GM21367 (cell line): ENCODE measurements around the gene PI4K2B.
"Not testable (repeated sequence)": the region's sequence is repeated elsewhere in the genome, so short reads cannot be mapped to it uniquely, and the experiment has no call there.

ENCODE experiments used
- ATAC-seq: cut with Tn5 transposase; IDR thresholded peaks from one replicate; pipeline ENCODE4 v1.9.1; 2021; ENCODE audit not compliant: unreplicated experiment

Gene PI4K2B

GRCh38 chr4:25240754-25241210 is 6.9 kb downstream of the PI4K2B start:
- ATAC-seq: peak; percentile 55

GRCh38 chr4:25242195-25242594 is 8.4 kb downstream of the PI4K2B start:
- not testable (repeated sequence) for ATAC-seq

DNA sequence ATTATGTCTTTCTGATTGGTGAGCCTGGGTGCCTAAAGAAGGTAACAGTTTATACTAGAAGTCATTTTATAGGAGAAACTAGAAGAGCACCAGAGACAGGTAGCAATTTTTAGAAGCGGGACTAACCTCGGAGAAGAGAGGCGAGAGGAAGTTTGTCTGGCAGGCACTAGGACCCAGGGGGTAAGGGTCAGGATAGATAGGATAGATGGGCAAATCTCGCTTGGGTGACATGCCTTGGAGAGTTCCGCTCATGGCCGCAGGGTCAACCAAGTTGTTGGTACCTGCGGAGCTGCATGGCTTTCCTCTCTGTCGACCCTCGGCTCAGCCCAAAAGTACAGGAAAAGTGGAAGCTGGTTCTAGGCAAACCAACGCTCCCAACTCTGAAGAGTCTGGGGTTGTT is 11.3 kb downstream of the PI4K2B start:
- no peak for ATAC-seq

DNA sequence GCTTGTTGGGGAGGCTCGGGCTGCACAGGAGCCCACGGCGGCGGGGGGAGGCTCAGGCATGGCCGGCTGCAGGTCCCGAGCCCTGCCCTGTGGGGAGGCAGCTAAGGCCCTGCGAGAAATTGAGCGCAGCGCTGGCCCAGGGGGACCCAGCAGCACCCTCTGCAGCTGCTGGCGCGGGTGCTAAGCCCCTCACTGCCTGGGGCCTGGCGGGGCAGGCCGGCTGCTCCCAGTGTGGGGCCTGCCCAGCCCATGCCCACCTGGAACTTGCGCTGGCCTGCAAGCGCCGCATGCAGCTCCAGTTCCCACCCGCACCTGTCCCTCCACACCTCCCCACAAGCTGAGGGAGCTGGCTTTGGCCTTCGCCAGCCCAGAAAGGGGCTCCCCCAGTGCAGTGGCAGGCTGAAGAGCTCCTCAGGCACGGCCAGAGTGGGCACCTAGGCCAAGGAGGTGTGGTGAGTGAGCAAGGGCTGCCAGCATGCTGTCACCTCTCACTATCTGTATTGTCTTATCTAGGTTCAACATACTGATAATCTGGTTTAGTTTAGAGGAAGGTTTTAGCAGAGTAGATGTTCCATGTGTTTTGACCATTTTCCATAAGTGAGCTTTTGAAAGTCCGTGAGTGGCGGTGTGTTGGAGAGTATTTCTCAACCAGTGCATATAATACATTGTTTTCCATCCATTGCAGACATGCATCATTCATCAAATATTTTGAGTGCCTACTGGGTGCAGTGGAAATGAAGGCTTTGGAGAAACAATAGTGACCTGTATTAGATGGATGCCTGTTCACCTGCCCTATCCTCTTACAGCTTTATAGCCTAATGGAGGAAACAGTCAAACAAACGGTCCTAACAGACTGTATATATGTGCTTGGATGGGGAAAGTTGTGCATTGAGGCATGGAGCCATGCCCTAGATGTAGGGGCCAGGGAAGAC is 13.1 kb downstream of the PI4K2B start:
- no peak for ATAC-seq

- ATAC-seq: not testable (repeated sequence)
Measured at GRCh38 chr4:25248875-25249274, 15.0 kb downstream of the PI4K2B start.

GRCh38 chr4:25249494-25249893 is 15.7 kb downstream of the PI4K2B start:
- not testable (repeated sequence) for ATAC-seq

DNA sequence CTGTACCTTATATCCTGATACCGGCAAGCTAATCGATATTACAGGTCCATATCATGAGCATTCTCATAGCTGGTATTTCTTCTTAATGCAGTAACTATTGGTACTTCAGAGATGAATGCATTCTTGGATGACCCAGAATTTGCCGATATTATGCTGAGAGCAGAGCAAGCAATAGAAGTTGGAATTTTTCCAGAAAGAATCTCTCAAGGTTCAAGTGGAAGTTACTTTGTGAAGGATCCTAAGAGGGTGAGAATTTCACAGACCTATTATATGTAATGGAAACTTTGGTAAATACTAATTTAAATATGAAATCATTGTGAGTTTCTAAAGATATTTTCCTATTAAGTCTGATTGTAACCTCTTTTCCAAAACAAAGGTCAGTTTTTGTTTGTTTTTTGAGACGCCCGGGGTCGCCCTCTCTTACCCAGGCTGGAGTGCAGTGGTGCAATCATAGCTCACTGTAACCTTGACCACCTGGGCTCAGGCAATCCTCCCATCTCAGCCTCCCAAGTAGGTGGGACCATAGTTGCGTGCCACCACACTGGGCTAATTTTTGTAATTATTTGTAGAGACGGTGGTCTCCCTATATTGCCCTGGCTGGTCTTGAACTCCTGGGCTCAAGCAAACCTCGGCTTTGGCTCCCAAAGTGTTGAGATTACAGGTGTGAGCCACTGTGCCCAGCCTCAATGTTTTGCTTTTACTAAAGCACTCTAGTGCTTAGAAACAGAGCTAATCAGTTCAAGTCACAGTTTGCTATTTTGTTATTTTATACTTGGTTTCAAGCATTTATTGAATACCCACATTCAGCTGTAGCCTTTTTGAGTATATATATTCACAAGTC is 18.6 kb downstream of the PI4K2B start:
- ATAC-seq: no peak

GRCh38 chr4:25253071-25253445 is 19.2 kb downstream of the PI4K2B start:
- no peak for ATAC-seq

DNA sequence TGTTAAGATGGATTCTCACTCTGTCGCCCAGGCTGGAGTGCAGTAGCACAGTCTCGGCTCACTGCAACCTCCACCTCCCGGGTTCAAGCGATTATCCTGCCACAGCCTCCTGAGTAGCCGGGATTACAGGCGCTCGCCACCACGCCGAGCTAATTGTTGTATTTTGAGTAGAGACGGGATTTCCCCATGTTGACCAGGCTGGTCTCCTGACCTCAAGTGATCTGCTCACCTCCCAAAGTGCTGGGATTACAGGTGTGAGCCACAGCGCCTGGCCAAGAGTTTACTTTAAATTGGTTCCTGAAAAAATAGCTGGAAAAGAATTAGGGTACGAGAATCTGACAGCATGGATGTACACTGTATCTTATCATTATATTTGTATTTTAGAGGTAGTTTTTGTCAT is 20.0 kb downstream of the PI4K2B start:
- not testable (repeated sequence) for ATAC-seq

- no peak for ATAC-seq
Measured at GRCh38 chr4:25258980-25259578, 25.2 kb downstream of the PI4K2B start.

DNA sequence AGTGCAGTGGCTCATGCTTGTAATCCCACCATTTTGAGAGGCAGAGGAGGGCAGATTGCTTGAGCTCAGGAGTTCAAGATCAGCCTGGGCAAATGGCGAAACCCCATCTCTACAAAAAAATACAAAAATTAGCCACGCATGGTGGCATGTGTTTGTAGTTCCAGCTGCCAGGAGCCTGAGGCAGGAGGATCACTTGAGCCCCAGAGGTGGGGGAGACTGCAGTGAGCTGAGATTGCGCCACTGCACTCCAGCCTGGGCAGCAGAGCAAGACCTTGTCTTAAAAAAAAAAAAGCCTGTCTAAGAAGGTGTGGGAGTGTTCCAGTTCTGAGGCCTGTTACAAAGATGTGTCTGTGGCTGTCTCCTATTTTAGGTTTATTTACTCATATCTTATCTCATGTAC is 38.0 kb downstream of the PI4K2B start:
- ATAC-seq: no peak

DNA sequence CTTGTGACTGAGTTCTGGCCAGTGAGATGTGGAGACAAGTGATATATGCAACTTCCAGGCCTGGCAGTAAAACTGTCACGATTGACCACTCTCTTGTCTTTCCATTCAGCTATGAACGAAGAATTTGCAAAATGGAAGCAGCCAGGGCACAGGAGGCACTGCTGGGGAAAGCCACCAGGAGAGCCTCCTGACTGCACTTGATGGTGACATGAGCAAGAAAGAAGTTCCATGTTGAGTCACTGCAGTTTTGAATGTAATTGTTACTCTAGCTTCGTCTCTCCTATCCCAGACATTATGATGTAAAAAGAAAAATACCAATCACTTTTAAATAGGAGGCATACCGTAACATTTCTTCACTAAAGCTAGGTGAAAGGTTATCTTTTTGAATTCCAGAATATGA is 46.4 kb downstream of the PI4K2B start:
- no peak for ATAC-seq

DNA sequence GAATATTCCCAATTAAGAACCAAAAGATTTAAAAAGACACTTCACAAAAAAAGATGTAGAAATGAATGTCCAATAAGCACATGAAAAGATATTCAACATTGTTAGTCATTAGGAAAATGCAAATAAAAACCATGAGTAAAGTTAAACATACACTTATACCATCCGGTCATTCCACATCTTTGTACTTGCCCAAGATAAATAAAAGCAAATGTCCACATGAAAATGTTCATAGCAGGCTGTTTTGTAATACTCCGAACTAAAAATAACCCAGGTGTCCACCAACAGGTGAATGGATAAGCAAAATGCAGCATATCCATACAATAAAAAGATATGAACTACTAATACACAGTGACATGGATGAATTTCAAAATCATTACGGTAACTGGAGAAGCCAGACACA is 50.1 kb downstream of the PI4K2B start:
- ATAC-seq: no peak

- no peak for ATAC-seq
Measured at GRCh38 chr4:25284466-25284865, 50.6 kb downstream of the PI4K2B start.

- ATAC-seq: no peak
Measured at GRCh38 chr4:25290490-25291067, 56.7 kb downstream of the PI4K2B start.

- no peak for ATAC-seq
Measured at GRCh38 chr4:25291158-25291733, 57.4 kb downstream of the PI4K2B start.

DNA sequence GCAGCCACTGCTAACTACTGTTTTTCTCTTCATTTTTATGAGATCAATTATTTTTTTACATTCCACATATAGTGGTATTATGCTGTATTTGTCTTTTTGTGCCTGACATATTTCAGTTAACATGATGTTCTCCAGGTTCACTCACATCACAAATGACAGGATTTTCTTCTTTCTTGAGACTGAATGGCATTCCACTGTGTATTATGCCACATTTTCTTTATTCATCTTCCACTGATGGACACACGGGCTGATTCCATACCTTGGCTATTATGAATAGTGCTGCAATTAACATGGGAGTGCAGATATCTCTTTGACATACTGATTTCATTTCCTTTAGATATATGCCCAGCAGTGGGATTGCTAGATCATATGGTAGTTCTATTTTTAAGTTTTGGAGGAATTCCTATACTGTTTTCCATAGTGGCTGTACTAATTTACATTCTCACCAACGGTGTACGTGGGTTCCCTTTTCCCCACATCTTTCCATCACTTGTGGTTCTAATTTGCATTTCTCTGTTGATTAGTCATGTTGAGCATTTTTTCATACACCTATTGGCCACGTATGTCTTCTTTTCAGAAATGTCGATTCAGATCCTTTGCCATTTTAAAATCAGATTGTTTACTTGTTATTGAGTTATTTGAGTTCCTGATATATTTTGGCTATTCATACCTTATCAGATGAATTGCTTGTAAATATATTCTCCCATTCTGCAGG is 63.9 kb downstream of the PI4K2B start:
- ATAC-seq: no peak

DNA sequence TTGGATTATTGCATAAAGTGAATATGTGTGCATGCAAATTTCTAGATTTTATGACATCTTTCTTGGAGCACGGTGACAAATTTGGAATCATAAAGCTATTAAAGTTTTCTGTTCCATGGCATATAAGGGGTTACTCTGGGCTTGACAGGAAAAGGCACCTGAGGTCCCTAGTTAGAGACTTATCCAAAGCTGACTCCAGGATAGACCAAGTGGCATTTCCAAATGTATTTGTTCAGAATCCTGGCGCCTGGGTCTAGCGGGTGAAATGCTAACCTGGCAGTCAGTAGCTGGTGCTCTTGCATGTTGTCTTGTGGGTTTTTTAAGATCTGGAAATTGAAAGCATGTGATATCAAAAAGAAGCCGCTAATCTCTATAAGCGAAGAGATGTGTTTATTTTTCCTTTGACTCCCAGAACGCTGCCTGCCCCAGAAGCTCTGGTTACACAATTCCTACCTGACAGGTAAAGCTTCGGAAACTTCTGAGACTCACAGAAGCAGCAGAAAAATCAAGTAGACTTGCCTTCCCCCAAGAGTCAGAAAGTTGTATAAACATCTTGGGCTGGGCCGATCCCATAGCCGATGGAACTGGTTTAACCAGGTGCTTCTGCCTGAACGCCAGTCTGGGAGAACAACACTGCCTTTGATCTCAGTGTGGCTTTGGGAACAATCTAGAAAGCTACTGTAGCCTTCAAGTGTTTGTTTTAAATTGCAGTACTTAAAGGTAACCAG is 65.8 kb downstream of the PI4K2B start:
- no peak for ATAC-seq

DNA sequence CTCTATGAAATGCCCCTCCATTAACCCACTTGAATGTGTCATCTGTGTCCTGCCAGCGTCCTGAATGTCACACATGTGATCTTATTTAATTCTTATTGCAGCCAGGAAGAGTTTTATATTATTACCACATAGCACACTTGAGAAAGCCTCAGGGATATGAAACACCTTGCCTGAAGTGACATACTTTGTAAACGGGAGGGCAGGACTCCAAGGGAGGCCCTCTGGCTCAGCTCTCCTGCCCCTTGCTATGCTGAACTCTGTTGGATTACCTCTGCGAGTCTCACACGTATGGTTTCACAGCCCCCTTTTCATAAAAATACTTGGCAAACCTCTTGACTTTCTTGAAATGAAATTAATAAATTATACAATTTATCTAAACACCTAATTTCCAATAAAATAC is 67.6 kb downstream of the PI4K2B start:
- no peak for ATAC-seq
